SK-N-SH (cell line): ENCODE data around the gene PDZD2. TPM values are rescaled to one million over a fixed set of nuclear protein-coding genes. Genes with fewer than 3 reads are reported as not detected.

Experiments used
- CTCF ChIA-PET: fragments of 300-600, 350-600 bp; formaldehyde crosslinking; extraction: SDS; loops from one replicate; lab custom pipeline; 2021; lab: Yijun Ruan, JAX
- POLR2A ChIA-PET: fragments of 350-600 bp; sonication (Branson Sonifier 250); formaldehyde crosslinking; extraction: SDS; loops from one replicate; lab custom pipeline; 2020; ENCODE audit warnings: antibody characterized with exemption, inconsistent platforms; lab: Yijun Ruan, JAX
- DNase-seq: peaks from one replicate; pipeline ENCODE4 v3.0.0; 2012
- H2AFZ ChIP-seq: fragments of 200-600 bp; sonication (generic); 2 replicates; pipeline ENCODE4 v1.8.1; 2016; ENCODE audit warnings: antibody characterized with exemption, mild to moderate bottlenecking, low read depth
- H3F3A ChIP-seq: fragments of 200-600 bp; sonication (generic); replicated peaks from 2 replicates; pipeline ENCODE3; 2016; ENCODE audit warnings: antibody characterized with exemption, mild to moderate bottlenecking; ENCODE audit not compliant: insufficient read depth
- H3K27ac ChIP-seq, 2 experiments: fragments of 200-500 bp in 1 of 2; fragments of 200-600 bp in 1 of 2; sonication (Bioruptor generic) in 1 of 2; sonication (generic), shearing (Covaris generic) in 1 of 2; 2 replicates each; pipeline versions ENCODE4 v1.5.1 to v1.6.1; 2014 to 2016; ENCODE audit warnings: low read depth in 2 of 2, inconsistent platforms in 1 of 2, low read length in 1 of 2, mild to moderate bottlenecking in 1 of 2, mixed read lengths in 1 of 2
- H3K27me3 ChIP-seq: fragments of 200-600 bp; sonication (generic), shearing (Covaris generic); 2 replicates; pipeline ENCODE4 v1.6.1; 2016; ENCODE audit warnings: mixed run types; ENCODE audit not compliant: insufficient read depth
- H3K36me3 ChIP-seq, 2 experiments: fragments of 200-500 bp in 1 of 2; fragments of 200-600 bp in 1 of 2; sonication (Bioruptor generic) in 1 of 2; sonication (generic) in 1 of 2; replicated peaks in 1 of 2; 2 replicates each; pipeline versions ENCODE3 to v1.5.1; 2014 to 2016; ENCODE audit warnings: low read length in 1 of 2, mild to moderate bottlenecking in 1 of 2; ENCODE audit not compliant: insufficient read depth in 2 of 2, control insufficient read depth in 1 of 2
- H3K4me1 ChIP-seq, 2 experiments: fragments of 200-500 bp in 1 of 2; fragments of 200-600 bp in 1 of 2; sonication (Bioruptor generic) in 1 of 2; sonication (generic), shearing (Covaris generic) in 1 of 2; 2 replicates each; pipeline versions ENCODE4 v1.5.1 to v1.6.1; 2014 to 2016; ENCODE audit warnings: low read depth in 1 of 2, low read length in 1 of 2, mixed run types in 1 of 2; ENCODE audit not compliant: insufficient read depth in 2 of 2, control insufficient read depth in 1 of 2
- H3K4me2 ChIP-seq: fragments of 200-600 bp; sonication (generic), shearing (Covaris generic); 2 replicates; pipeline ENCODE4 v1.6.1; 2017; ENCODE audit warnings: mixed run types
- H3K4me3 ChIP-seq, 2 experiments: fragments of 200-500 bp in 1 of 2; fragments of 200-600 bp in 1 of 2; sonication (Bioruptor generic) in 1 of 2; sonication (generic), shearing (Covaris generic) in 1 of 2; 2 replicates each; pipeline versions ENCODE4 v1.5.1 to v1.8.1; 2014 to 2016; ENCODE audit warnings: low read depth in 2 of 2, inconsistent platforms in 1 of 2, low read length in 1 of 2, mild to moderate bottlenecking in 1 of 2, mixed read lengths in 1 of 2, moderate library complexity in 1 of 2
- H3K79me2 ChIP-seq: fragments of 200-600 bp; sonication (generic); 2 replicates; pipeline ENCODE4 v1.8.1; 2017; ENCODE audit warnings: mild to moderate bottlenecking; ENCODE audit not compliant: insufficient read depth
- H3K9ac ChIP-seq: fragments of 200-600 bp; sonication (generic); 2 replicates; pipeline ENCODE4 v1.6.1; 2017; ENCODE audit warnings: mixed run types
- H3K9me2 ChIP-seq: fragments of 200-600 bp; sonication (generic); 2 replicates; pipeline ENCODE4 v1.6.1; 2017; ENCODE audit warnings: mixed run types
- H3K9me3 ChIP-seq: fragments of 200-600 bp; sonication (generic); 2 replicates; pipeline ENCODE4 v1.6.1; 2017; ENCODE audit warnings: mixed run types, mild to moderate bottlenecking, moderate library complexity
- H4K20me1 ChIP-seq: fragments of 200-600 bp; sonication (generic); 2 replicates; pipeline ENCODE4 v1.6.1; 2017; ENCODE audit warnings: mild to moderate bottlenecking, mixed run types; ENCODE audit not compliant: insufficient read depth
- EZH2phosphoT487 ChIP-seq: fragments of 200-600 bp; sonication (generic); IDR thresholded peaks from 2 replicates; pipeline ENCODE4 v1.6.1; 2017; ENCODE audit warnings: low read depth, mixed run types, mild to moderate bottlenecking, antibody characterized with exemption, moderate library complexity, borderline replicate concordance
- MAX ChIP-seq: IDR thresholded peaks from 2 replicates; pipeline ENCODE4 v1.4.0; 2012; ENCODE audit warnings: low read depth
- MEF2A ChIP-seq: IDR thresholded peaks from 2 replicates; pipeline ENCODE4 v1.4.0; 2012; ENCODE audit warnings: low read depth, borderline replicate concordance
- NFIC ChIP-seq: IDR thresholded peaks from 2 replicates; pipeline ENCODE4 v1.4.0; 2012; ENCODE audit warnings: borderline replicate concordance
- RCOR1 ChIP-seq: fragments of 150-350 bp; IDR thresholded peaks from 2 replicates; pipeline ENCODE4 v1.6.1; 2017; ENCODE audit warnings: antibody characterized with exemption, low read length
- YY1 ChIP-seq: IDR thresholded peaks from 2 replicates; pipeline ENCODE4 v1.4.0; 2012; ENCODE audit warnings: low read depth, mild to moderate bottlenecking
- ZBTB33 ChIP-seq: IDR thresholded peaks from 2 replicates; pipeline ENCODE4 v1.4.0; 2012; ENCODE audit warnings: low read depth, borderline replicate concordance
- WGBS: methylation state at CpG from one replicate; pipeline ENCODE4 v1.1.6; 2017; ENCODE audit warnings: low lambda C conversion rate; 5-methylcytosine and 5-hydroxymethylcytosine counted together
- polyA plus RNA-seq, 3 experiments: library from polyadenylated mRNA; depleted of rRNA; stranded (reverse); fragments of >200 nt; gene quantifications; 2 replicates each; pipeline ENCODE4 v1.2.3, GENCODE V29; 2012
- TF ChIP-seq, protein P1 (sequence below): fragments of 200-600 bp; sonication (generic); IDR thresholded peaks from 2 replicates; pipeline ENCODE4 v1.6.1; 2017; ENCODE audit warnings: antibody characterized with exemption, mild to moderate bottlenecking, moderate library complexity
- TF ChIP-seq, protein P2 (sequence below): fragments of 150-350 bp; IDR thresholded peaks from 2 replicates; pipeline ENCODE4 v1.6.1; 2017; ENCODE audit warnings: antibody characterized with exemption, low read length, low read depth, borderline replicate concordance

Gene PDZD2
- polyA plus RNA-seq, 1 of the 3 experiments (the other 2 are of a cell fraction): 0.13 TPM

GRCh38 chr5:31859096-31859495 lies 220.2 kb downstream of the PDZD2 start:
- Histone ChIP-seq H3K9ac (no peak overlapping the region), H3K4me1 (peaks cover 0 to 18% of the 10 kb centered on the region in 2 experiments; a peak in 1 of 4 replicates)
- TF ChIP-seq YY1 (no peak), MEF2A (no peak), MAX (no peak), EZH2phosphoT487 (no peak)
- TF ChIP-seq, all 33 proteins: peak for 0
- no peak overlapping the region for H3K4me3 ChIP-seq
- no peak overlapping the region for H2AFZ ChIP-seq
- H3K79me2 ChIP-seq: no peaks in the 10 kb centered on the region
- H3F3A ChIP-seq: no peaks in the 10 kb centered on the region
- no peaks in the 10 kb centered on the region for H3K9me2 ChIP-seq
- no peaks in the 10 kb centered on the region for H4K20me1 ChIP-seq
- no peak for DNase-seq
- POLR2A ChIA-PET: no interaction called here
- CTCF ChIA-PET: no interaction called here
- peaks cover 5% of the 10 kb centered on the region; the same call in 1 of the 2 replicates for H3K9me3 ChIP-seq
- H3K27me3 ChIP-seq: peaks cover 15% of the 10 kb centered on the region; the same call in 1 of the 2 replicates
- H3K27ac ChIP-seq: no peak overlapping the region
- no peak overlapping the region for H3K4me2 ChIP-seq
- H3K36me3 ChIP-seq: no peaks in the 10 kb centered on the region

DNA sequence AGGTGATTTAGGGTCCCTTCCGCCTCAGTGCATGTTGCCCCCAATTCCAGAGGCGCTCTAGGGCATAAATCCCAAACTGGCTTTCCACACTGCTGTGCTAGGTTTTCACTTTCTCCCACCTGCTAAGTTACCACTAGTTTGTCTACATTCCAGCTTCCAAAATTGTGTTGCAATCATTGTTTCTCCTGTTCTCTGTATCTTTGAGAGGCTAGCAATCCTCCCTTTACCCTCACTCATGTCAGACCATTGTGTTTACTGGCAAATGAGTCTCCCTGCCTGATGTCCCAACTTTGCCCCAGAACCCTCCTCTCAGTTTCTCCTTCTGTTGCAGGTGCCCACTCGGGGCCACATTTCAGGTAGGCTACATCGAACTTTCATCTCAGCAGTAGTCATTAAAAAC lies 221.3 kb downstream of the PDZD2 start:
- POLR2A ChIA-PET: no interaction called here
- H3K4me2 ChIP-seq: no peak overlapping the region
- TF ChIP-seq, protein P1, sequence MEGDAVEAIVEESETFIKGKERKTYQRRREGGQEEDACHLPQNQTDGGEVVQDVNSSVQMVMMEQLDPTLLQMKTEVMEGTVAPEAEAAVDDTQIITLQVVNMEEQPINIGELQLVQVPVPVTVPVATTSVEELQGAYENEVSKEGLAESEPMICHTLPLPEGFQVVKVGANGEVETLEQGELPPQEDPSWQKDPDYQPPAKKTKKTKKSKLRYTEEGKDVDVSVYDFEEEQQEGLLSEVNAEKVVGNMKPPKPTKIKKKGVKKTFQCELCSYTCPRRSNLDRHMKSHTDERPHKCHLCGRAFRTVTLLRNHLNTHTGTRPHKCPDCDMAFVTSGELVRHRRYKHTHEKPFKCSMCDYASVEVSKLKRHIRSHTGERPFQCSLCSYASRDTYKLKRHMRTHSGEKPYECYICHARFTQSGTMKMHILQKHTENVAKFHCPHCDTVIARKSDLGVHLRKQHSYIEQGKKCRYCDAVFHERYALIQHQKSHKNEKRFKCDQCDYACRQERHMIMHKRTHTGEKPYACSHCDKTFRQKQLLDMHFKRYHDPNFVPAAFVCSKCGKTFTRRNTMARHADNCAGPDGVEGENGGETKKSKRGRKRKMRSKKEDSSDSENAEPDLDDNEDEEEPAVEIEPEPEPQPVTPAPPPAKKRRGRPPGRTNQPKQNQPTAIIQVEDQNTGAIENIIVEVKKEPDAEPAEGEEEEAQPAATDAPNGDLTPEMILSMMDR: no peak
- TF ChIP-seq ZBTB33 (no peak), NFIC (no peak), RCOR1 (no peak), MAX (no peak)
- TF ChIP-seq, protein P2, sequence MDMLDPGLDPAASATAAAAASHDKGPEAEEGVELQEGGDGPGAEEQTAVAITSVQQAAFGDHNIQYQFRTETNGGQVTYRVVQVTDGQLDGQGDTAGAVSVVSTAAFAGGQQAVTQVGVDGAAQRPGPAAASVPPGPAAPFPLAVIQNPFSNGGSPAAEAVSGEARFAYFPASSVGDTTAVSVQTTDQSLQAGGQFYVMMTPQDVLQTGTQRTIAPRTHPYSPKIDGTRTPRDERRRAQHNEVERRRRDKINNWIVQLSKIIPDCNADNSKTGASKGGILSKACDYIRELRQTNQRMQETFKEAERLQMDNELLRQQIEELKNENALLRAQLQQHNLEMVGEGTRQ: no peak
- H3F3A ChIP-seq: no peaks in the 10 kb centered on the region
- H3K4me3 ChIP-seq: no peak overlapping the region
- no peaks in the 10 kb centered on the region for H3K9me2 ChIP-seq
- H3K9me3 ChIP-seq: peaks cover 5% of the 10 kb centered on the region; the same call in 1 of the 2 replicates
- H3K27ac ChIP-seq: no peak overlapping the region
- H3K9ac ChIP-seq: no peak overlapping the region
- H3K4me1 ChIP-seq: peaks cover 0 to 6% of the 10 kb centered on the region in 2 experiments; a peak in 1 of 4 replicates
- H4K20me1 ChIP-seq: no peaks in the 10 kb centered on the region
- H3K36me3 ChIP-seq: no peaks in the 10 kb centered on the region
- CTCF ChIA-PET: interaction anchor here (0.7 kb wide), 1 partner anchor 233 kb away, joined by 4 read pairs; no protein-coding TSS in a partner anchor
- peaks cover 4% of the 10 kb centered on the region; the same call in 1 of the 2 replicates for H3K27me3 ChIP-seq
- no peak overlapping the region for H2AFZ ChIP-seq
- WGBS: 35% methylated on average over 4 of the region's 4 CpGs
- DNase-seq: no peak
- no peaks in the 10 kb centered on the region for H3K79me2 ChIP-seq
